Prostate gland (tissue), 2 donors: Measurements from ENCODE around the gene TLR3.

Experiments
- CTCF ChIP-seq, 4 experiments: fragments of 200-600 bp in 2 of 4; fragments of 450-650 bp in 2 of 4; sonication (generic) in 2 of 4; IDR thresholded peaks; 1 replicate in 3 of 4; 2 replicates in 1 of 4; pipeline ENCODE4 v1.5.1; 2016 to 2019; ENCODE audit warnings: antibody characterized with exemption in 4 of 4, mild to moderate bottlenecking in 2 of 4, moderate library complexity in 2 of 4
- POLR2AphosphoS5 ChIP-seq: sonication (generic); formaldehyde crosslinking; IDR thresholded peaks from one replicate; pipeline ENCODE4 v1.6.1; 2017; ENCODE audit warnings: antibody characterized with exemption

- TF ChIP-seq POLR2AphosphoS5, result no peak
- TF ChIP-seq CTCF (IDR thresholded peaks at IDR 0.05), result no peak
Observed at GRCh38 chr4:186104890-186105646, 36.1 kb downstream of the TLR3 start.
